ENCODE measurements around the gene NUDT8. TPM values are rescaled to one million over a fixed set of nuclear protein-coding genes. Genes with fewer than 3 reads are reported as not detected.
"Not testable (repeated sequence)": the region's sequence is repeated elsewhere in the genome, so short reads cannot be mapped to it uniquely, and the experiment has no call there.

The NUDT8 gene
- total RNA-seq, 4 donors from 2014 or later, result 16.7 to 67.7 (median 51.1) TPM

GRCh38 chr11:67626970-67627369, 2.8 kb downstream of the NUDT8 start:
- Histone ChIP-seq H3K27ac (no peak overlapping the region), H3K36me3 (no peaks in the 10 kb centered on the region), H3K4me3 (replicated peaks in 1 of 3) (no peak overlapping the region), H3K27me3 (no peaks in the 10 kb centered on the region), H3K4me1 (peaks cover 5 to 21% of the 10 kb centered on the region in 2 donors), H3K9me3 (no peaks in the 10 kb centered on the region)
- no peak for DNase-seq
- TF ChIP-seq POLR2A (IDR thresholded peaks at IDR 0.05) (no peak), CTCF (IDR thresholded peaks at IDR 0.05) (no peak)
- WGBS, 2 donors, result 91 to 93% methylated on average over 10 of the region's 10 CpGs
- intact Hi-C loops (cut with DNase I), result no loop called here

GRCh38 chr11:67626131-67626833, 3.5 kb downstream of the NUDT8 start:
- DNase-seq; intact Hi-C loops (cut with DNase I); H3K9me3 ChIP-seq; H3K4me3 ChIP-seq (replicated peaks in 1 of 3); H3K36me3 ChIP-seq; H3K27me3 ChIP-seq: not testable (repeated sequence)
- WGBS, 2 donors, result 89 to 93% methylated on average over 10 of the region's 10 CpGs
- Histone ChIP-seq H3K4me1 (peaks cover 5 to 20% of the 10 kb centered on the region in 2 donors), H3K27ac (peak overlapping the region in 2 of 3 donors; percentile 0 to 17)

- H3K27ac ChIP-seq; H3K4me1 ChIP-seq; H3K9me3 ChIP-seq; H3K27me3 ChIP-seq; intact Hi-C loops (cut with DNase I); DNase-seq; H3K36me3 ChIP-seq; H3K4me3 ChIP-seq (replicated peaks in 1 of 3): not testable (repeated sequence)
- 100% methylated on average over 1 of the region's 1 CpG for WGBS, 2 donors
Measured at GRCh38 chr11:67623795-67624194, 5.9 kb downstream of the NUDT8 start.

- intact Hi-C loops (cut with DNase I), result not testable (repeated sequence)
- 72 to 81% methylated on average over 7 of the region's 7 CpGs for WGBS, 2 donors
Measured at GRCh38 chr11:67622905-67623304, 6.8 kb downstream of the NUDT8 start.

GRCh38 chr11:67621928-67622327, 7.8 kb downstream of the NUDT8 start:
- H3K36me3 ChIP-seq; intact Hi-C loops (cut with DNase I); DNase-seq; H3K4me1 ChIP-seq; H3K4me3 ChIP-seq (replicated peaks in 1 of 3); H3K27ac ChIP-seq; H3K27me3 ChIP-seq; H3K9me3 ChIP-seq: not testable (repeated sequence)
- WGBS, 2 donors, result 56 to 58% methylated on average over 3 of the region's 3 CpGs

More at GRCh38 chr11:67622905-67623304, 6.8 kb downstream of the NUDT8 start:
- not testable (repeated sequence) for H3K4me1 ChIP-seq; H3K4me3 ChIP-seq (replicated peaks in 1 of 3); DNase-seq; H3K27ac ChIP-seq; H3K27me3 ChIP-seq; H3K9me3 ChIP-seq; H3K36me3 ChIP-seq

- H3K4me3 ChIP-seq (replicated peaks in 1 of 3); H3K27ac ChIP-seq; H3K36me3 ChIP-seq; intact Hi-C loops (cut with DNase I); H3K27me3 ChIP-seq; DNase-seq; H3K9me3 ChIP-seq: not testable (repeated sequence)
- peaks cover 12 to 16% of the 10 kb centered on the region in 2 donors for H3K4me1 ChIP-seq
- 87% methylated on average over 13 of the region's 13 CpGs for WGBS, 2 donors
Measured at GRCh38 chr11:67620621-67621020, 9.1 kb downstream of the NUDT8 start.

GRCh38 chr11:67619683-67620618, 9.8 kb downstream of the NUDT8 start:
- H3K27ac ChIP-seq; H3K27me3 ChIP-seq; intact Hi-C loops (cut with DNase I); H3K36me3 ChIP-seq; DNase-seq; H3K9me3 ChIP-seq; H3K4me3 ChIP-seq (replicated peaks in 1 of 3): not testable (repeated sequence)
- whole genome bisulfite sequencing, 2 donors, result 90 to 92% methylated on average over 31 to 33 of the region's 33 CpGs
- H3K4me1 ChIP-seq, result peaks cover 13 to 23% of the 10 kb centered on the region in 2 donors

GRCh38 chr11:67618901-67619659, 10.7 kb downstream of the NUDT8 start:
- DNase-seq; H3K4me3 ChIP-seq (replicated peaks in 1 of 3); H3K36me3 ChIP-seq; H3K27me3 ChIP-seq; intact Hi-C loops (cut with DNase I); H3K27ac ChIP-seq; H3K9me3 ChIP-seq: not testable (repeated sequence)
- H3K4me1 ChIP-seq, result peaks cover 20 to 32% of the 10 kb centered on the region in 2 donors
- 85 to 88% methylated on average over 6 to 18 of the region's 40 CpGs for whole genome bisulfite sequencing, 2 donors

All from thyroid gland (tissue), 4 donors.